ENCODE results near the gene MGAT3. TPM values are rescaled to one million over a fixed set of nuclear protein-coding genes. Genes with fewer than 3 reads are reported as not detected.
A peak's percentile ranks its signal among the peaks of the same experiment; 100 is the strongest.

The MGAT3 gene
- total and polyA plus RNA-seq, 2 of the 13 experiments (the other 11 are each of a cell fraction or from before 2014, with no cell fraction given) = 0.11 to 0.15 TPM

GRCh38 chr22:39502109-39502788 is 45.4 kb downstream of the MGAT3 start, which contains the start of gene MIEF1 (continued):
- TF ChIP-seq ZNF703 (CRISPR knock-in tag; IDR thresholded peaks at IDR 0.05; ENCODE audit: borderline replicate concordance) = no peak
- TF ChIP-seq ATF2 (CRISPR knock-in tag; IDR thresholded peaks at IDR 0.05) = peak; percentile 31; the same call in 1 of the 2 replicates
- TF ChIP-seq ZFP36L2 (CRISPR knock-in tag; IDR thresholded peaks at IDR 0.05) = no peak
- TF ChIP-seq MLLT10 (CRISPR knock-in tag; IDR thresholded peaks at IDR 0.05) = no peak
- no peak for TF ChIP-seq DZIP1 (CRISPR knock-in tag; IDR thresholded peaks at IDR 0.05)
- TF ChIP-seq ZFP62 (CRISPR knock-in tag; IDR thresholded peaks at IDR 0.05) = no peak
- TF ChIP-seq ZNF691 (CRISPR knock-in tag; IDR thresholded peaks at IDR 0.05; ENCODE audit: borderline replicate concordance, low read depth) = no peak
- no peak for TF ChIP-seq ZNF777 (CRISPR knock-in tag; IDR thresholded peaks at IDR 0.05)
- TF ChIP-seq GMEB2 (CRISPR knock-in tag; IDR thresholded peaks at IDR 0.05; ENCODE audit: low read depth) = peak; percentile 65
- peak; percentile 88 for TF ChIP-seq KMT2B (CRISPR knock-in tag; IDR thresholded peaks at IDR 0.05)
- TF ChIP-seq DNMT1 (CRISPR knock-in tag; IDR thresholded peaks at IDR 0.05) = no peak; the same call in 1 of the 2 replicates
- TF ChIP-seq IRF1 (CRISPR knock-in tag; IDR thresholded peaks at IDR 0.05; ENCODE audit: low read depth) = no peak
- peak; percentile 85 for TF ChIP-seq SP4 (CRISPR knock-in tag; IDR thresholded peaks at IDR 0.05)
- TF ChIP-seq ZNF569 (CRISPR knock-in tag; IDR thresholded peaks at IDR 0.05; ENCODE audit: borderline replicate concordance) = no peak
- no peak for TF ChIP-seq MEIS1 (CRISPR knock-in tag; IDR thresholded peaks at IDR 0.05; ENCODE audit: borderline replicate concordance)
- peak in 1 of 2 experiments; percentile 6; a peak in 1 of 4 replicates for TF ChIP-seq NR2F1 (CRISPR knock-in tag; IDR thresholded peaks at IDR 0.05)
- no peak for TF ChIP-seq HNRNPUL1 (IDR thresholded peaks at IDR 0.05; ENCODE audit: low read depth, low read length)
- TF ChIP-seq PAXIP1 (CRISPR knock-in tag; conservative IDR thresholded peaks at IDR 0.05) = peak; percentile 45; the same call in 1 of the 2 replicates
